ENCODE measurements around the gene PHEX.

Gene PHEX

GRCh38 chrX:22032084-22032483, at the start of gene PHEX:
Gene PHEX, plus strand, starts transcription at chrX:22032325. Its CDS starts 681 bp downstream, at chrX:22033006.
- Histone ChIP-seq H3K27me3 (ENCODE audit: control insufficient read depth, insufficient read depth, low read length) (no peaks in the 10 kb centered on the region), H3K9me3 (ENCODE audit: control insufficient read depth, insufficient read depth, low read length) (no peaks in the 10 kb centered on the region), H3K9ac (ENCODE audit: low read depth, low read length) (no peak within 1 kb of the TSS), H3K4me3 (ENCODE audit: low read depth, low read length) (no peak within 1 kb of the TSS), H3K4me1 (ENCODE audit: control insufficient read depth, insufficient read depth, low read length) (peaks cover 12% of the 10 kb centered on the region), H3K36me3 (ENCODE audit: control insufficient read depth, insufficient read depth, low read length) (no peaks in the 10 kb centered on the region)

- H3K4me3 ChIP-seq (ENCODE audit: low read depth, low read length) = no peak overlapping the region
- no peaks in the 10 kb centered on the region for H3K9me3 ChIP-seq (ENCODE audit: control insufficient read depth, insufficient read depth, low read length)
- H3K36me3 ChIP-seq (ENCODE audit: control insufficient read depth, insufficient read depth, low read length) = peaks cover 22% of the 10 kb centered on the region
- no peaks in the 10 kb centered on the region for H3K4me1 ChIP-seq (ENCODE audit: control insufficient read depth, insufficient read depth, low read length)
- no peak overlapping the region for H3K9ac ChIP-seq (ENCODE audit: low read depth, low read length)
- H3K27me3 ChIP-seq (ENCODE audit: control insufficient read depth, insufficient read depth, low read length) = no peaks in the 10 kb centered on the region
These were observed 46.8 kb upstream of the PHEX start for GRCh38 chrX:21985332-21985777.

GRCh38 chrX:21986596-21986995, 45.5 kb upstream of the PHEX start:
- peaks cover 22% of the 10 kb centered on the region for H3K36me3 ChIP-seq (ENCODE audit: control insufficient read depth, insufficient read depth, low read length)
- H3K4me3 ChIP-seq (ENCODE audit: low read depth, low read length) = no peak overlapping the region
- no peaks in the 10 kb centered on the region for H3K9me3 ChIP-seq (ENCODE audit: control insufficient read depth, insufficient read depth, low read length)
- no peak overlapping the region for H3K9ac ChIP-seq (ENCODE audit: low read depth, low read length)
- no peaks in the 10 kb centered on the region for H3K27me3 ChIP-seq (ENCODE audit: control insufficient read depth, insufficient read depth, low read length)
- no peaks in the 10 kb centered on the region for H3K4me1 ChIP-seq (ENCODE audit: control insufficient read depth, insufficient read depth, low read length)

- Histone ChIP-seq H3K9ac (ENCODE audit: low read depth, low read length) (no peak overlapping the region), H3K9me3 (ENCODE audit: control insufficient read depth, insufficient read depth, low read length) (no peaks in the 10 kb centered on the region), H3K4me3 (ENCODE audit: low read depth, low read length) (no peak overlapping the region), H3K36me3 (ENCODE audit: control insufficient read depth, insufficient read depth, low read length) (peaks cover 40% of the 10 kb centered on the region), H3K4me1 (ENCODE audit: control insufficient read depth, insufficient read depth, low read length) (peaks cover 7% of the 10 kb centered on the region), H3K27me3 (ENCODE audit: control insufficient read depth, insufficient read depth, low read length) (no peaks in the 10 kb centered on the region)
These were observed 42.7 kb upstream of the PHEX start for GRCh38 chrX:21989384-21989783.

- no peaks in the 10 kb centered on the region for H3K9me3 ChIP-seq (ENCODE audit: control insufficient read depth, insufficient read depth, low read length)
- no peak overlapping the region for H3K9ac ChIP-seq (ENCODE audit: low read depth, low read length)
- H3K36me3 ChIP-seq (ENCODE audit: control insufficient read depth, insufficient read depth, low read length) = peaks cover 40% of the 10 kb centered on the region
- H3K4me1 ChIP-seq (ENCODE audit: control insufficient read depth, insufficient read depth, low read length) = peaks cover 7% of the 10 kb centered on the region
- H3K27me3 ChIP-seq (ENCODE audit: control insufficient read depth, insufficient read depth, low read length) = no peaks in the 10 kb centered on the region
- no peak overlapping the region for H3K4me3 ChIP-seq (ENCODE audit: low read depth, low read length)
These were observed 41.3 kb upstream of the PHEX start for GRCh38 chrX:21990832-21991231.

GRCh38 chrX:21991504-21991903, 40.6 kb upstream of the PHEX start:
- Histone ChIP-seq H3K4me1 (ENCODE audit: control insufficient read depth, insufficient read depth, low read length) (peaks cover 7% of the 10 kb centered on the region), H3K36me3 (ENCODE audit: control insufficient read depth, insufficient read depth, low read length) (peaks cover 36% of the 10 kb centered on the region), H3K9me3 (ENCODE audit: control insufficient read depth, insufficient read depth, low read length) (no peaks in the 10 kb centered on the region), H3K4me3 (ENCODE audit: low read depth, low read length) (no peak overlapping the region), H3K9ac (ENCODE audit: low read depth, low read length) (no peak overlapping the region), H3K27me3 (ENCODE audit: control insufficient read depth, insufficient read depth, low read length) (no peaks in the 10 kb centered on the region)

GRCh38 chrX:21993265-21993664, 38.9 kb upstream of the PHEX start:
- H3K9me3 ChIP-seq (ENCODE audit: control insufficient read depth, insufficient read depth, low read length) = no peaks in the 10 kb centered on the region
- no peaks in the 10 kb centered on the region for H3K27me3 ChIP-seq (ENCODE audit: control insufficient read depth, insufficient read depth, low read length)
- H3K36me3 ChIP-seq (ENCODE audit: control insufficient read depth, insufficient read depth, low read length) = peaks cover 33% of the 10 kb centered on the region
- H3K4me3 ChIP-seq (ENCODE audit: low read depth, low read length) = no peak overlapping the region
- no peak overlapping the region for H3K9ac ChIP-seq (ENCODE audit: low read depth, low read length)
- H3K4me1 ChIP-seq (ENCODE audit: control insufficient read depth, insufficient read depth, low read length) = peaks cover 11% of the 10 kb centered on the region

GRCh38 chrX:21996872-21997455, 35.2 kb upstream of the PHEX start:
- no peaks in the 10 kb centered on the region for H3K9me3 ChIP-seq (ENCODE audit: control insufficient read depth, insufficient read depth, low read length)
- no peak overlapping the region for H3K4me3 ChIP-seq (ENCODE audit: low read depth, low read length)
- no peaks in the 10 kb centered on the region for H3K27me3 ChIP-seq (ENCODE audit: control insufficient read depth, insufficient read depth, low read length)
- H3K36me3 ChIP-seq (ENCODE audit: control insufficient read depth, insufficient read depth, low read length) = peaks cover 23% of the 10 kb centered on the region
- peaks cover 11% of the 10 kb centered on the region for H3K4me1 ChIP-seq (ENCODE audit: control insufficient read depth, insufficient read depth, low read length)
- no peak overlapping the region for H3K9ac ChIP-seq (ENCODE audit: low read depth, low read length)

- Histone ChIP-seq H3K9ac (ENCODE audit: low read depth, low read length) (no peak overlapping the region), H3K27me3 (ENCODE audit: control insufficient read depth, insufficient read depth, low read length) (no peaks in the 10 kb centered on the region), H3K4me3 (ENCODE audit: low read depth, low read length) (no peak overlapping the region), H3K4me1 (ENCODE audit: control insufficient read depth, insufficient read depth, low read length) (peaks cover 6% of the 10 kb centered on the region), H3K36me3 (ENCODE audit: control insufficient read depth, insufficient read depth, low read length) (peaks cover 16% of the 10 kb centered on the region), H3K9me3 (ENCODE audit: control insufficient read depth, insufficient read depth, low read length) (no peaks in the 10 kb centered on the region)
These were observed 34.1 kb upstream of the PHEX start for GRCh38 chrX:21998037-21998436.

GRCh38 chrX:22004866-22005265, 27.3 kb upstream of the PHEX start:
- H3K9ac ChIP-seq (ENCODE audit: low read depth, low read length) = no peak overlapping the region
- no peak overlapping the region for H3K4me3 ChIP-seq (ENCODE audit: low read depth, low read length)
- no peaks in the 10 kb centered on the region for H3K4me1 ChIP-seq (ENCODE audit: control insufficient read depth, insufficient read depth, low read length)
- H3K36me3 ChIP-seq (ENCODE audit: control insufficient read depth, insufficient read depth, low read length) = no peaks in the 10 kb centered on the region
- H3K27me3 ChIP-seq (ENCODE audit: control insufficient read depth, insufficient read depth, low read length) = no peaks in the 10 kb centered on the region
- H3K9me3 ChIP-seq (ENCODE audit: control insufficient read depth, insufficient read depth, low read length) = no peaks in the 10 kb centered on the region

- Histone ChIP-seq H3K9me3 (ENCODE audit: control insufficient read depth, insufficient read depth, low read length) (no peaks in the 10 kb centered on the region), H3K27me3 (ENCODE audit: control insufficient read depth, insufficient read depth, low read length) (no peaks in the 10 kb centered on the region), H3K4me1 (ENCODE audit: control insufficient read depth, insufficient read depth, low read length) (no peaks in the 10 kb centered on the region), H3K4me3 (ENCODE audit: low read depth, low read length) (no peak overlapping the region), H3K36me3 (ENCODE audit: control insufficient read depth, insufficient read depth, low read length) (no peaks in the 10 kb centered on the region), H3K9ac (ENCODE audit: low read depth, low read length) (no peak overlapping the region)
These were observed 20.1 kb upstream of the PHEX start for GRCh38 chrX:22012051-22012450.

- no peaks in the 10 kb centered on the region for H3K4me1 ChIP-seq (ENCODE audit: control insufficient read depth, insufficient read depth, low read length)
These were observed 19.2 kb upstream of the PHEX start for GRCh38 chrX:22012931-22013330.

More at GRCh38 chrX:22012931-22013330, 19.2 kb upstream of the PHEX start:
- Histone ChIP-seq H3K9me3 (ENCODE audit: control insufficient read depth, insufficient read depth, low read length) (no peaks in the 10 kb centered on the region), H3K9ac (ENCODE audit: low read depth, low read length) (no peak overlapping the region), H3K4me3 (ENCODE audit: low read depth, low read length) (no peak overlapping the region), H3K27me3 (ENCODE audit: control insufficient read depth, insufficient read depth, low read length) (no peaks in the 10 kb centered on the region), H3K36me3 (ENCODE audit: control insufficient read depth, insufficient read depth, low read length) (no peaks in the 10 kb centered on the region)

All from iPS-15b (cell line).